GM18907 (cell line): ENCODE data around the gene PIP5K1A.

Source experiments
- ATAC-seq: cut with Tn5 transposase; IDR thresholded peaks from one replicate; pipeline ENCODE4 v1.9.1; 2021; ENCODE audit warnings: mild to moderate bottlenecking, moderate library complexity; ENCODE audit not compliant: unreplicated experiment

PIP5K1A gene

DNA sequence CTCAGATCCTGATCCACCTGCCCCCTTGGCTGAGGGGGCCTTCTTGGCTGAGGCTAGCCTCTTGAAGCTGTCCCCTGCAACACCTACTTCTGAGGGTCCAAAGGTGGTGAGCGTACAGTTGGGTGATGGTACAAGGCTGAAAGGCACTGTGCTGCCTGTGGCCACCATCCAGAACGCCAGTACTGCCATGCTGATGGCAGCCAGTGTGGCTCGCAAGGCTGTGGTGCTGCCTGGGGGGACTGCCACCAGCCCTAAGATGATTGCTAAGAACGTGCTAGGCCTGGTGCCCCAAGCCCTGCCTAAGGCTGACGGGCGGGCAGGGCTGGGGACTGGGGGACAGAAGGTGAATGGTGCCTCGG lies 89.0 kb downstream of the PIP5K1A start:
- no peak for ATAC-seq

DNA sequence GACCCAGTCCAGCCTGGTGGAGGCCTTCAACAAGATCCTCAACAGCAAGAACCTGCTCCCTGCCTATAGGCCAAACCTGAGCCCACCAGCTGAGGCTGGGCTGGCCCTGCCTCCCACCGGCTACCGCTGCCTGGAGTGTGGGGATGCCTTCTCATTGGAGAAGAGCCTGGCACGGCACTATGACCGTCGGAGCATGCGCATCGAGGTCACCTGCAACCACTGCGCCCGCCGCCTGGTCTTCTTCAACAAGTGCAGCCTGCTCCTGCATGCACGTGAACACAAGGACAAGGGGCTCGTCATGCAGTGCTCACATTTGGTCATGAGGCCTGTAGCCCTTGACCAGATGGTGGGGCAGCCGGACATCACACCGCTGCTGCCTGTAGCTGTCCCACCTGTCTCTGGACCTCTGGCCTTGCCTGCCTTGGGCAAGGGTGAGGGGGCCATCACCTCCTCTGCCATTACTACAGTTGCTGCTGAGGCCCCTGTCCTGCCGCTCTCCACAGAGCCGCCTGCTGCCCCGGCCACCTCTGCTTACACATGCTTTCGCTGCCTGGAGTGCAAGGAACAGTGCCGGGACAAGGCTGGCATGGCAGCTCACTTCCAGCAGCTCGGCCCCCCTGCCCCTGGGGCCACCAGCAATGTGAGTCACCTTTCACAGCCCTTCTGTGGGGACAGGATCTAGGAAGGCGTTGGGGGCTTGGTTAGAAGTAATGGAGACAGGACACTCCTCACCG lies 89.6 kb downstream of the PIP5K1A start:
- no peak for ATAC-seq

DNA sequence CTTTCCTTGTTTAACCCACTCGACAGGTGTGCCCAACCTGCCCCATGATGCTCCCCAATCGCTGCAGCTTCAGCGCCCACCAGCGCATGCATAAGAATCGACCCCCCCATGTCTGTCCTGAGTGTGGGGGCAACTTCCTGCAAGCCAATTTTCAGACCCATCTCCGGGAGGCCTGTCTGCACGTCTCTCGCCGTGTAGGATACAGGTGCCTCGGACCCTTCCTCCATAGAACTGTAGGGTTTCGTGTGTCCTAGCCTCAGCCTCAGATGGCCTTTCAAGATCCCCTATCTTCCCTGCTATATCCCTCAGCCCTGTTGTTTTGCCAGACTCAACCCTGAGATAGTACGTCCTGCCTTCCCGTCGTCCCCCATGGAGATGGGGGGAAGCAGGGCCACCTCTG lies 90.2 kb downstream of the PIP5K1A start:
- no peak for ATAC-seq

DNA sequence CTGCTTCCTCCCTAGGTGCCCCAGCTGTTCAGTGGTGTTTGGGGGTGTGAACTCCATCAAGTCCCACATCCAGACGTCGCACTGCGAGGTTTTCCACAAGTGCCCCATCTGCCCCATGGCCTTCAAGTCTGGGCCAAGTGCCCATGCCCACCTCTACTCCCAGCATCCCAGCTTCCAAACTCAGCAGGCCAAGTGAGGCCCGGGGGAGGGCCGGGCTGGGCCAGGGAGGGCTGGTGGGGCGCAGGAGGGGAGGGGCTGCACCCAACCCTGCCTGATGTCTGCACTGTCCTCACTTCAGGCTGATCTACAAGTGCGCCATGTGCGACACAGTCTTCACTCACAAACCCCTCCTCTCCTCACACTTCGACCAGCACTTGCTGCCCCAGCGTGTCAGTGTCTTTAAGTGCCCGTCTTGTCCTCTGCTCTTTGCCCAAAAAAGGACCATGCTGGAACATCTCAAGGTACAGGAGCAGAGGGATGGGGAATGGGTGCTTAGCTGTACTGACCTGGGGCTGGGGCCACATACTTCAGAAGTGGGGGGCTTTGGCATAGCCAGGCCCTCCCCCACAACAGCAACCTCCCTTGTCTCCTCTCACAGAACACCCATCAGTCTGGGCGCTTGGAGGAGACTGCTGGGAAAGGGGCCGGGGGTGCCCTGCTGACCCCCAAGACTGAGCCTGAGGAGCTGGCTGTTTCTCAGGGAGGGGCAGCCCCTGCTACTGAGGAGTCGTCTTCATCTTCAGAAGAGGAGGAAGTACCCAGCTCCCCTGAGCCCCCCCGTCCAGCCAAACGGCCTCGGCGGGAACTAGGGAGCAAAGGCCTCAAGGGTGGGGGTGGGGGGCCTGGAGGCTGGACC lies 91.0 kb downstream of the PIP5K1A start:
- ATAC-seq: no peak

DNA sequence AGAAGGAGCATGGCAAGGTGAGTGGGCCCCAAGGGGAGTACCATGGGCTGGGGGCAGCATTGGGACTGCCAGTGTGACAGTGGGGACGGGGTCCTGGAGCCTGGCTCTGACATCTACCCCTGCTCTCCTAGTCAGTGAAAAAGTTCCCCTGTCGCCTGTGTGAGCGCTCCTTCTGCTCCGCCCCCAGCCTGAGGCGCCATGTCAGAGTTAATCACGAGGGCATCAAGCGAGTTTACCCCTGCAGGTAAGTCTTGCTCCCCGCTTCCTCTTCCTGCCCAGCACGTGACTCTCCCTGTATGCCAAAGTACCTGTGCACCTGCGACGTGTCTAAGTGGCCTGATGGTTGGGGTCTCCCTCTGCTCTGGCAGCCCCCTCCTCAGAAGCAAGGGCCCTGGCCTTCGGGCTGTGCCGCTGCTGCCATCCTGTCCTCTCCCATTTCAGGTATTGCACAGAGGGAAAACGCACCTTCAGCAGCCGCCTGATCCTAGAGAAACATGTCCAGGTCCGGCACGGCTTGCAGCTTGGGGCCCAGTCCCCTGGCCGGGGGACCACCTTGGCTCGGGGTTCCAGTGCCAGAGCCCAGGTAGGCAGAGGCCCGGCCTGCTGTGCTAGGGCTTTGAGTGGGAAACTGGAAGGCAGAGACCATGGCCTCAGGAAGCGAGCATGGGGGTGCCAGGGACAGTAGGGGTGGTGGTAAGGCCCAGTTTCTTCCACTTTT lies 91.8 kb downstream of the PIP5K1A start:
- ATAC-seq: no peak

DNA sequence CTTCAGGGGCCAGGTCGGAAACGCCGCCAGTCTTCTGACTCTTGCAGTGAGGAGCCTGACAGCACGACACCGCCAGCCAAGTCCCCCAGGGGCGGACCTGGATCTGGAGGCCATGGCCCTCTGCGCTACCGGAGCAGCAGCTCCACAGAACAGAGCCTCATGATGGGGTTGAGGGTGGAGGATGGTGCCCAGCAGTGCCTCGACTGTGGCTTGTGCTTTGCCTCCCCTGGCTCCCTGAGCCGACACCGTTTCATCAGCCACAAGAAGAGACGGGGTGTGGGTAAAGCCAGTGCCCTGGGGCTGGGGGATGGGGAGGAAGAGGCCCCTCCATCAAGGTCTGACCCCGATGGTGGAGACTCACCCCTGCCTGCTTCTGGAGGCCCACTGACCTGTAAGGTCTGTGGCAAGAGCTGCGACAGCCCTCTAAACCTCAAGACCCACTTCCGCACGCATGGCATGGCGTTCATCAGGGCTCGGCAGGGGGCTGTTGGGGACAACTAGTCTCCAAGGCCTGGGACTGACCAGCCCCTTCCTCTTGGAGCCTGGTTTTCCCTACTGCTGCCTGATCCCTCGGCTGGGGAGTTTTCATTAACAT lies 92.5 kb downstream of the PIP5K1A start:
- no peak for ATAC-seq

DNA sequence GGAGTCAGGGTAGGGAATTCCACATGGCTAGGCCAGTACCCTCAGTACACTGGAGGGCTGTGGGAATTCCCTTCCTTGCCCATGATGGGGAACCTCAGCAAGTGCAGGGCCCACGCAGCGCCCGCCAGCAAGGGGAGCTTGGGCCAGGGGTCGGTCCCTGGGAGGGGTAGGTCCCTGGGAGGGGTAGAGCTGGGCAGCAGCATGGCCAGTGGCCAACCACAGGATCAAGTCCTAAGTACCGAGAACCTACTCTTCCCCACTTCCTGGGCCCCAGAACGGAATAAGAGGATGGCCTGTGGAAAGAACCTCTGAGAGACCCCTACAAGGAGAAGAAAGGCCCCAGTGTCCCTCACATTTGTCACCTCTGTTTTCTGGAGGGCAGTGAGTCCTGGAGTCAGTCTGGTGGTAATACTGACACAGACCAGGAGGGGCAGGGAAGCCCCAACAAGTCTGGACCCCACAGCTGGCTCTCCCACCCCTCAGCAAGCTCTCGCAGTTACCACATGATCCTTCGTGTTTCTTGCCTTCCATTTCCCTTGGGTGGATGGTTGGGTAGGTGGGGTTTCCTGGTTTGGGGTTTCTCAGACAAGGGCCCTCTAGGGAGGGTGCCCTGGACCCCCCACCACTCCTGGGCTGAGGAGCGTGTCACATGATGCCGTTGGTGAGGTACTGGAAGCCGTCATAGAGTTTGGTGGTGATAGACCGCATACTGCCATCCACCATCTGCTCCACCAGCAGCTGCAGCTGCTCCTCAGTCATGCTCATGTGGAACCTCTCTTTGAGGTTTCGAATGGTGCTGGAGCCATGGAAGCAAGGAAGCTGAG lies 94.1 kb downstream of the PIP5K1A start:
- no peak for ATAC-seq

DNA sequence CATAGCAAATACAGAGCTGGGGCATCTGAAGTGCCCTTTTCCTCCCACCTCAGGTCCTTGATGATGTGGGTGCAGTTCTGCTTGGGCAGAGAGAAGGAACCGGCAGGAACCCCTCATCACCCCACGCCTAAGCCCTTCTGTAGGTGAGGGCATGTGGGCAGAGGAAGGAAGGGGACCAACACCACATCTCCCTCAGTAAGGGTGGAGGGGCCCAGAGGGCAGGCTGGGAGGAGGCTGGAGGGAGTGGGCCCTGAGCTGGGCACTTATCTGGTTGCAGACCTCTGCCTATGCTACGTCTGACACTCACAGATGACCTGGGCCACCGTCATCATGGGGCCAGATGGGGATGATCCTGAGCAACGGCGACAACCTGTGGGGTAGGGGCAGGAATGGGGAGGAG lies 94.7 kb downstream of the PIP5K1A start:
- ATAC-seq: no peak

DNA sequence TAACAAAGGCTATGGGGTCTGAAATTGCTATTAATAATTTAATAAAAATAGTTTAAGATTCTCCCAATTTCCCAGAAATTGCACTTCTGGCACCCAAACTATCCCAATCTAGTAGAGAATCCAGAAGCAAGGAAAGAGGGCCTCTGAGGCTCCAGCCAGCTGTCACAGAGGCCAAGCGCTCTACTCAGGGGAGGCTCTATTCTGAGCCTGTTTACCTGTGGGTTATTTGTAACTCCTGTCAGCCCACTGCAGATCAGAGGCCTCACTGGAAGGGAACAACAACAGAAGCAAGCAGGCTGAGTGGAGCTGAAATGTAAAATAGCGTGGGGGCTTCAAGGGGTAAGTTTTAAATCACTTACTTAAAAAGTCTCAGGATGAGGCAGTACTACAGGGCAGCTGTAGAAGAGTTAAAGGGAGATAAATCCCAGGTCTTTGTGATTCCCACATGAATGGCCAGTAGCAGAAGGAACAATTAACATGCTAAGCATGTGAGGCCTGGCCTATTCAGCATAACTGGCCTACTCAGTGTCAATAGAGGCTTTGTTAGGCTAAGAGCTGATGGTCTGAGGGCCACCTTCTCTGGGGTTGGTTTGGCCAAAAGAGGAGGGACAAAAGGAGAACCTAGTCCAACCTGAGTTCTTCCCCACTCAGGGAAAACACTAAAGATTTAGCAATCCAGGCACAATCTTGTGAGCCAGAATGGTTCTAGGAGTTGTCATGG lies 96.5 kb downstream of the PIP5K1A start:
- ATAC-seq: no peak
